Measurements from ENCODE around the gene CYTH3. TPM values are rescaled to one million over a fixed set of nuclear protein-coding genes. Genes with fewer than 3 reads are reported as not detected.
"Not testable (repeated sequence)": the region's sequence is repeated elsewhere in the genome, so short reads cannot be mapped to it uniquely, and the experiment has no call there.

CYTH3 gene
- total RNA-seq, 1 experiment from 2014 or later, result 15.1 TPM

DNA sequence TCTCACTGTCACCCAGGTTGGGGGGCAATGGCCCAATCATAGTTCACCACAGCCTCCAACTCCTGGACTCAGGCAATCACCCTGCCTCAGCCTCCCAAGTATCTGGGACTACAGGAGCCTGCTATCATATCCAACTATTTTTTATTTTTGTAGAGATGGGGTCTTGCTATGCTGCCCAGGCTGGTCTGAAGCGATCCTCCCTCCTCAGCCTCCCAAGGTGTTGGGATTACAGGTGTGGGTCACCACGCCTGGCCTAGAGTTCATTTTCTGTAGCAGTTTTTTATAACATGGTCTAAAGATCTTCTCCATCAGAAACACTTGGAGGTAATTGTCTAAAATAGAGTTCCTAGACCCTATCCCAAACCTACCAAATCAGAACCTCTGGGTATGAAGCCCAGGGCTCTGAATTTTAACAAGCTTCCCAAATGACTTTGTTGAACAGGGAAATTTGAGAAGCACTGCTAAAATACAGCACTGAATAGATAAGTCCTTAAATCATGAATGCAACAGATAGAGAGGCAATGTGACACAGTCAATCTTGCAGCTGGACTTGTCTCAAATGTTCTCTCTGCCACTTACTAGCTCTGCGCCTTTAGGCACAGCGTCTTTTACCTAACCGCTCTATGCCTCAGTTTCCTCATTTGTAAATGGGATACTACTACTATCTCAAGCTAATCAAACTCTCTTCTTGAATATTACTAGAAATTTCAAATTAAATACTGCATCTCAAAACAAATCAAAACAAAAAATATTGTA is 63.7 kb downstream of the CYTH3 start:
- in situ Hi-C loops (cut with HindIII; ENCODE audit: low sequenced_read_pairs), result no loop called here
- no peak for DNase-seq (ENCODE audit: low spot score)

DNA sequence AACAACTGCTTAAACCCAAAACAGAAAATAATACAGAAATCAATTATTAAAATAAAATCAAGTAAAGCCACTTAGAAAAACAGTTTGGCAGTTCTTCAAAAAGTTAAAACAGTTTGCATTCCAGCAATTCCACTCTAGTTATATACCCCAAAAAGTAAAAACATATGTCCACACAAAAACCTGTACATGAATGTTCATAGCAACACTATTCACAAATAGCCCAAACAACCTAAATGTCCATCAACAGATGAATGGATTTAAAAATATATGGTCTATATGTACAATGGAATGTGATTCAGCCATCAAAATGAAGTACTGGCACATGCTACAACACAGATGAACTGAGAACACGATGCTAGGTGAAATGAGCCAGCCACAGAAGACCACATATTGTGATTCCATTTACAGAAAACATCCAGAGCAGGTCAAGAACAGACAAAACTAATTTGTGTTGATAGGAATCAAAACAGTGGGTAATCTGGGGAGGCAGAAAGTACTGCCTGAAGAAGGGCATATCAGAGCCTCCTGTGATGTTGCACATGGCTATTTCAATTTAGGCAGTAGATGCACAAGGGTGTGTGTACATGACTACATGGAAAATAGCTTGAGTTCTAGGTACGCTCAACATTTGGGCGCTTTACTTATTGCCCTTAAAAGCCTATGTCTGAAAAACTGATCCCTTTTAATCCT is 66.3 kb downstream of the CYTH3 start:
- in situ Hi-C loops (cut with HindIII; ENCODE audit: low sequenced_read_pairs), result no loop called here
- peak; percentile 24 for DNase-seq (ENCODE audit: low spot score)

DNA sequence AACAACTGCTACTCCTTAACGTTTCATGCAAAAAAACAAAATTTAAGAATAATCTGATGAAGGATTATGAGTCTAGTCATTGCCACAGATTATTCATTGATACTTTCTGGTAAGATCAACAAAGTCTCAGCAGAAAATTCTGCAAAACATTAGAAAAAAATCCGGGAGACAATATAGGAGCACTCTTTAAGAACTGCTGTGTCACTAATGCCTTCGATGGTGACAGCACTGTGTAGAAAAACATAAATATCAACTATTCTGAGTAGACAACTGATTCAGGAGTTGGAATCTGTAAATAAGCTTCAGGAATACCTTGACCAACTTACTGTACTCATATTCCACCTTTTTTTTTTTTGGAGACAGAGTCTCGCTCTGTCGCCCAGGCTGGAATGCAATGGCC is 69.0 kb downstream of the CYTH3 start:
- in situ Hi-C loops (cut with HindIII; ENCODE audit: low sequenced_read_pairs), result no loop called here
- no peak for DNase-seq (ENCODE audit: low spot score)

DNA sequence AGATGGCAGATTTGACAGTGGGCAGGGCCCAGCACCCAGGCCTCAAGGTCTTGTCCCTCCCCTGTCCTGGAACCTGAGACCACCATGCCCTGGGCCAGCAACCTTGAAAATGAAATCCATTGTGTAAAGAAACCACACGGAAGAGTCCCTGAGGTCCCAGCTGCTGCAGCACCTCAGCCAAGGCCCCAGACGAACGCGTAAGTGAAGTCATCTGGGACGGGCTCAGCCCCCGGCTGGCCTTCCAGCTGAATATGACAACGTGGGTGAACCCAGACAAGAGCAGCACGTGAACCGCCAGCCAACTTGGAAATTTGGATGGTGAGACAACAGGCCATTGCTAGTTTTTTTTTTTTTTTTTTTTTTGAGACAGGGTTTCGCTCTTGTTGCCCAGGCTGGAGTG is 70.3 kb downstream of the CYTH3 start:
- DNase-seq (ENCODE audit: low spot score), result no peak
- in situ Hi-C loops (cut with HindIII; ENCODE audit: low sequenced_read_pairs), result no loop called here

DNA sequence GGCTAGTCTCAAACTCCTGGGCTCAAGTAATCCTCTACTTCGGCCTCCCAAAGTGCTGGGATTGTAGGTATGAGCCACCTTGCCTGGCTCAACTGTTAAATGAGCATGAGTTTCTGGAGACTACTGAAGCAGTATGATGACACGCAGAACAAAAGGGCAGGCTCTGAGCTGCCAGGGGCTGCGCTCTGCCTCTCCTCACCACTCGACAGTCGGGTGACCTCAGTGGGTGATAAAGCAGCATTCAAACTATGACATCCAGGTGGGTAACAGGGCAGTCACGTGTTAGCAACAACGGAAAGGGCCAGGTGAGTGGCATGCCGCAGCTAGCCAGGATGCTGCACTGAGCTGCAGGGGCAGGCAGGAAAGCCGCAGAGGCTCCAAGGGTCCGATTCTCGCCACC is 71.5 kb downstream of the CYTH3 start:
- no peak for DNase-seq (ENCODE audit: low spot score)
- in situ Hi-C loops (cut with HindIII; ENCODE audit: low sequenced_read_pairs), result no loop called here

DNA sequence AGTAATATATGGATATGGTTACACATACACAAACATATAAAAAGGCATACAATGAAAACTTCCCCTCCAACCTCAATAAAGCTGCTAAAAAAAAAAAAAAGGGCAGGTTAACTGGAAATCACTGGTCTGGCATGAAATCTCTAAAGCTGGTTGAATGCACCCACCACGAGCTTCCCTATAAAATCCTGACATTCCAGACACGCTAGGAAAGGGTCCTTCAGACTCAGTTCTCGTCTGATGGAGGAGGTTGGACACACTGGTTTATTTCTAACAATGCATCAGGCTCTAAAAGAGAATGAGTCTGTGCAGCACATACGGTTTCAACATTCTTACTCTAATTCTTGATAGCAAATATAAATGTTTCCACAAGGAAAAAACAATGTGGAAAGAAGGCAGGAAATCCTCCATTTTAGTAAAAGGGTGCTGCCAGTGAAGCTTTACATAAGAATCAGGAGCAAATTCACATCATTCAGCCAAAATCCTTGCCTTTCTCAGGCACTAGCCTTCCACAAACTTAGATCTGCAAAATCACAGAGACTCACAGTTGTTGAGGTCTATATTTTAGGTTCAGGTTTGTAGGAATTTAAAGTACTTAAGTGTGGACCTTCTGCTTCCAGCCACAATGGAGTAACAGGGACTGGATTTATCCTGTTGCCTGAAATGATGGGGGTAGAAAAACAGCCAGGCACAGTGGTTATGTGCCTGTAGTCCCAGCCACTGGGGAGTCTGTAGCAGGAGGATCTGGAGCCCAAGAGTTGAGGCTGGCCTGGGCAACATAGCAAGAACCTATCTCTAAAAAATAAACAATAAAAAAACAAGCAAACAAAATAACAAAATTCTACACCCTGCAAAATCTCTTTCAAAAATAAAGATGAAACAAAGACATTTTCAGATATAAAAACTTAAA is 73.5 kb downstream of the CYTH3 start:
- in situ Hi-C loops (cut with HindIII; ENCODE audit: low sequenced_read_pairs), result no loop called here
- DNase-seq (ENCODE audit: low spot score), result no peak

DNA sequence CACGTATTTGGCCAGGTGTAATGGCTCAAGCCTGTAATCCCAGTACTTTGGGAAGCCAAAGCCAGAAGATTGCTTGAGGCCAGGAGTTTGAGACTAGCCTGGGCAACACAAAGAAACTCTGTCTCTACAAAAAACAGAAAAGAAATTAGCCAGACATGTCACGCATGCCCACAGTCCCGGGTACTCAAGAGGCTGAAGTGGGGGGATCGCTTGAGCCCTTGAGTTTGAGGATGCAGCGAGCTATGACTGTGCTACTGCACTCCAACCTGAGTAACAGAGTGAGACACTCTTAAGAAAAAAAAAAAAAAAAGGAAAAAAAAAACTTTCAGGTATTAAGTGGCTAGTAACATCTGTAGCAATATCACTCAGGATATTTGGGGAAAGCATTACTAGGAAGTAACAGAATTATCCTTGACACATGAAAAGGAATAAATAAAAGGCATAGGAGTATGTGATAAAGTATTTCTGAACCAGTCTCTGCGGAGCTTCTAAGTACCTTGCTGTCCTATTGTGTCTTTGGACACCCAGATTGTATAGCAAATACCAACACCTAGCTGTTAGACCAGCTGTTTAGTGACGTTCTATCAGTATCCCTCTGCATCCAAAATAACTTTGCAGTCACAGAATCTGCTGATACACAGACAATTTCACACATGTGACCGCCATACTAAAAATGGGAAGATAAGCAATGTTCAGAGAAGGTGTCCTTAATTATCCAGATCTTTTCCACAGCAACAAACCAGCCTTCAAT is 74.4 kb downstream of the CYTH3 start:
- in situ Hi-C loops (cut with HindIII; ENCODE audit: low sequenced_read_pairs), result no loop called here
- no peak for DNase-seq (ENCODE audit: low spot score)

DNA sequence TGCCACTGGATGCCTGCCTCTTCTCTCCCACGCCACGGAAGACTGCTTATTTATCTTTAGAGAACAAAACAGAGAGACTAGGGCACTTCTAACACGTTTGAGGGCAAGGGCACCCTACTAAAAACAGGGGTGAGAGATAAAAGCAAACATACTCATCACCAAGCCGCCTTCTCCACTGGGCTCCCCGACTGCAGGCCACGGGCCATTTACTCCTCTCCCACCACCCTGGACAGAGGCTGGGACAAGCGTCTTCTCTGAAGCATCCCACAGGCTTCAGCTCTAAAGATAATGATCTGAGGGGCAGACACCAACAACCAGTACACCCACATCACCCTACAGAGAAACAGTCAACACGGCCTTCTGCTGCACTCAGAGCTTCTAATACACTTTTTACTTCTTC is 78.7 kb downstream of the CYTH3 start:
- in situ Hi-C loops (cut with HindIII; ENCODE audit: low sequenced_read_pairs), result no loop called here
- DNase-seq (ENCODE audit: low spot score), result no peak

DNA sequence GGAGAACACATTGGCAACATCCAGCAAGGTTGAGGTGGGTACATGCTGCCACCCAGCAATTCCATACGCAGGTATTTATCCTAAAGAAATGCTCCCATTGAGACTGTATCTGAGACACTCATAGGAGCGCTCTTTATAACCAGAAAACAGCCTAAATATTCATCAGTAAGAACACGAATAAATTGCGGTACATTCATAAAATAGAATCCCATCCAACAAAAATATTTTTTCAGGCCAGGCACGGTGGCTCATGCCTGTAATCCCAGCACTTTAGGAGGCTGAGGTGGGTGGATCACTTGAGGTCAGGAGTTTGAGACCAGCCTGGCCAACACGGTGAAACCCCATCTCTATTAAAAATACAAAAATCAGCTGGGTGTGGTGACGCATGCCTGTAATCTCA is 81.9 kb downstream of the CYTH3 start:
- in situ Hi-C loops (cut with HindIII; ENCODE audit: low sequenced_read_pairs), result not testable (repeated sequence)

DNA sequence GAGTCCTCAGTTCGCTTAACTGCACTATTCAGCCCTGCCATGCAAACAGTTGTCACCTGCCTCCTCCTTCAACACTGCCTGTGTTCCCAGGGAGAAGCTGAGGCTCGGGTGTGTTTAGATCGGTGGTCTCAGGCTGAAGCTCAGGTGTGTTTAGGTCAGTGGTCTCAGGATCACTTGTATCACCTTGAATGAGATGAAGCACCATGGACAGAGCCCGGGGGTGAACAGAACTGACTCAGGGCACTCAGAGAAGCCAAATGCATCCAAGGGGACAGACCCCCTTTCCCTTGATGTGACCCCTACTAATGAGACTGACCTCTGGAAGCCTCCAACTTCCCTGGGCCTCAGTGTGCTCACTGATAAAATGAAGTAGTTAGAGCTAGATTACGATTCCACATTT is 84.0 kb downstream of the CYTH3 start:
- in situ Hi-C loops (cut with HindIII; ENCODE audit: low sequenced_read_pairs), result loop anchor here (10.0 kb wide), 1 partner anchor 164 kb away; no protein-coding TSS in a partner anchor
- no peak for DNase-seq (ENCODE audit: low spot score)

More for the DNA sequence above, 81.9 kb downstream of the CYTH3 start:
- DNase-seq (ENCODE audit: low spot score), result not testable (repeated sequence)

DNA sequence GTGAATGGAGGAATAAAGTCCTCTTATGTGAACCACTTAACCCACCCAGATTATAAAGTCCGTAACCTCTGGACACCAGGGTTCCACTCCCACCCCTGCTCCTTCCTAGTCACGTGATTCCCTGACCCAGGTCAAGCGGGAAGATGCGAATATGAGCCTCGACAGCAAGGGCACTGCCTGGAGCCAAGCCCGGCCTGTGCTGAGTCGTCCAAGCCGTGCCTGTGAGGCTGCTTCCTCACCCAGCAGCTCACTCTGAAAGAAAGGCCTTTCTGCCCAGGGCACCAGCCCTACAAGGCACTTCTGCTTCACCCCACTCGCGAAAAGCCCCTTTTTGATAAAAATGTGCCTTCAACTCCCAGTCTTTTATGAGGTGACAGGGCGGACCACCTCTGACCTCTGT is 85.8 kb downstream of the CYTH3 start:
- in situ Hi-C loops (cut with HindIII; ENCODE audit: low sequenced_read_pairs), result loop anchor here (10.0 kb wide), 1 partner anchor 162 kb away; no protein-coding TSS in a partner anchor
- no peak for DNase-seq (ENCODE audit: low spot score)

DNA sequence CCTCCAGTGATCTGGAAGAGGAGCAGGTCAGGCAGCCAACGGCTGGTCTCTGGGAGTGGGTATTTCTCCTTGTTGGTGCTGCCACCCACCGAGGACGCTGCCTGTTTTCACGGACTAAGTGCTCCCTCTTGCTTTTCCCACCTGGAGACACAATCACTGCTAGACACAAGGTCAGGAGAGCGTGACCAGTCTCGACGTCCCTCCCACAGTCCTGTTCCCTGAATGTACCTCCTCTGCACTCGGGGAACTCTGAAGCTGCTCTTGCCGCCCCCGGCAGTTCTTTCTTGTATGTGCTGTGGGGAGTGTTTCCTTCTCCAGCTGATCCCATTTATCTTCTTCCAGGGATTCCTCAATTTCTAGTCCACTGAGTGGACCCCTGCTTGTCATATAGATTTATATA is 89.4 kb downstream of the CYTH3 start:
- in situ Hi-C loops (cut with HindIII; ENCODE audit: low sequenced_read_pairs), result loop anchor here (10.0 kb wide), 1 partner anchor 158 kb away; no protein-coding TSS in a partner anchor

DNA sequence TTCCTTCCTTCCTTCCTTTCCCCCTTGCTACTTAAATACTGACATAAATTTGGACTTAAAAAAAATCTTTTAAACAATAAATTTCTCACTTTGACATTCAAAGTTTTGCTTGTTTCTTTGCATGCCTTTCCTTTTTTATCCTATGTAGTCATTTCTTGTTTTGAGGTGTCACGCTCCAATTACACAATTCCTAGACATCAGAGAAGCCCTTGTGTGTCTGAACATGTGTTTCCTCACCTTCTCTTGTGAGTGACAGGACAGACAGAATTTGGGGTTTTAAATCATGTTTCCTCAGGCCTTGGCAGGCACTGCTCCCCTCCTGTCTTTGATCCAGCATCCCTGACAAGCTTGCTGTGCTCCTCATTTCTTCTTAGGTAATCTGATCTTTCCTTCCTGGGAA is 91.3 kb downstream of the CYTH3 start:
- in situ Hi-C loops (cut with HindIII; ENCODE audit: low sequenced_read_pairs), result loop anchor here (10.0 kb wide), 1 partner anchor 156 kb away; no protein-coding TSS in a partner anchor
- no peak for DNase-seq (ENCODE audit: low spot score)

More for the DNA sequence above, 89.4 kb downstream of the CYTH3 start:
- DNase-seq (ENCODE audit: low spot score), result no peak

DNA sequence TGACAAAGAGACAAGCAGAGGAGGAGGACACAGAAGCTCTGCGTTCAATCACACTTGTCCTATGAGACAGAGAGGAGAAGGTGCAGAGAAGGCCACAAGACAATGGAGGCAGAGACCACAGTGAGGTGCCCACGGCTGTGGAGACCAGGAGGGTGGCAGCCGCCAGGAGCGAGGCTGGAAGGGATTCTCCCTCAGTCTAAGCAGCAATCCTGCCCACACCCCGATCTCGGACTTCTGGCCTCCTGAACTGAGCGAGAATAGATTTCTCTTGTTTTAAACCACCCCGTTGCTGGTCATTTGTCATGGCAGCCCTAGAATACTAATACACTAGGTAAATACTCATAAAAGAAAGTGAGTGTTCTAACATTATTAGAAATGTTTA is 92.1 kb downstream of the CYTH3 start:
- DNase-seq (ENCODE audit: low spot score), result no peak
- in situ Hi-C loops (cut with HindIII; ENCODE audit: low sequenced_read_pairs), result loop anchor here (10.0 kb wide), 1 partner anchor 156 kb away; no protein-coding TSS in a partner anchor

DNA sequence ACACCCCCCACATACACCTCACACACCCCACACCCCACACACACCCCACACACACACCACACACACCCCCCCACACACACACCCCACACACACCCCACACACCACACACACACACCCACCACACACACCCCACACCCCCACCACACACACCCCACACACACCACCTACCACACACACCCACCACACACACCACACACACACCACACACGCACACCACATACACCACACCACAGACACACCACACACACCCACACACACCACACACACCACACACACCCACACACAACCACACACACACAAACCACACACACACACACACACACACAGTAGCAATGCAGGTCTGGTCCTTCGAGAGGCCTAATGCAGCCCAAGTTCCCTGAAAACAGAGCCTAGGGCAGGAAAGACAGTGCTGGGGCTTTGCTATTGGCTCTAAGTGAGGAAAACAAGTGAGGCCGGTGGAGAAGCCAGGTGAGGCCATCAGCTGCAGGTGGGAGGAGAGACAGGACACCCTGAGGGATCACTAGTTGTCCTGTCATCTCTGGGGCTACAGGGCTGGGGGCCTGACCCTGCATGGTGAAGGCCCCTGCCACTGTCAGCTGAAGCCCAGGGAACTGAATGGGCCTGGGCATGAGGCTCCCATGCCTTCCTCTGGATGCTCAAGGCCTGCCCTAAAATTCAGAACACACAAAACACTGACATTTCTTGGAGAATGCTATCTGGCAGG is 92.6 kb downstream of the CYTH3 start:
- DNase-seq (ENCODE audit: low spot score), result no peak
- in situ Hi-C loops (cut with HindIII; ENCODE audit: low sequenced_read_pairs), result loop anchor here (10.0 kb wide), 1 partner anchor 155 kb away; no protein-coding TSS in a partner anchor

DNA sequence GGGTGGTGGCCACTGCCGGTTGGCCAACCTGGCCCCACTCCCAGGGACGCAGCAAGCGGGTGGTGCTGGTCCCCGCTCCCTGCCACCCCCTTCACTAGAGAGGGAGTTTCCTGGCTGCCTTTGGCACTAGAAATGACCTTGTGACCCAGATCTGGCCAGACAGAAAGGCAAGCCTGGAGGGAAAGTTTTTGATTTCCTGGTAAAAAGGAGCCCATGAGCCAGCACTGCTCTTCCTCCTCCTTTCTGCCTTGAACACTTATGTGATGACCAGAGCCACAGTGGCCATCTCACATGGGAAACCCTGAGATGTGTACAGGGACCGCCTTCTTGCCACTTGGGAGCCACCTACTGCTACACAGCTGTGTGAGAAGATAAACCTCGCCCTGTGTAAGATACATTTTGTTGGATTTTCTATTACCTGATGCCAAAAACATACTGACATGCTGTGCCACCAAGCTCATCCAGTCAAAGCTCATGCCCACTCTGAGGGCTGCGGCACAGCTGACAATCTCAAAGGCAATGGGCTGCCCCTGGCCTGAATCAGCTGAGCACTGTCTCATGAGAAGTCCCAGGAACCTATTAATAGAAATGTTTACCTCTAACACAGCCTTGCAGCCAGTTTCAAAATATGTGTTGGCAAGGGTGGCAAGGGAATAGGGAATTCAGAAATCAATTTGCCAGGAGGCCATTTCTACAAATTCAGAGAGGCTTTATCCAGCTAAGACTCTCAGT is 94.0 kb downstream of the CYTH3 start:
- DNase-seq (ENCODE audit: low spot score), result no peak
- in situ Hi-C loops (cut with HindIII; ENCODE audit: low sequenced_read_pairs), result no loop called here

DNA sequence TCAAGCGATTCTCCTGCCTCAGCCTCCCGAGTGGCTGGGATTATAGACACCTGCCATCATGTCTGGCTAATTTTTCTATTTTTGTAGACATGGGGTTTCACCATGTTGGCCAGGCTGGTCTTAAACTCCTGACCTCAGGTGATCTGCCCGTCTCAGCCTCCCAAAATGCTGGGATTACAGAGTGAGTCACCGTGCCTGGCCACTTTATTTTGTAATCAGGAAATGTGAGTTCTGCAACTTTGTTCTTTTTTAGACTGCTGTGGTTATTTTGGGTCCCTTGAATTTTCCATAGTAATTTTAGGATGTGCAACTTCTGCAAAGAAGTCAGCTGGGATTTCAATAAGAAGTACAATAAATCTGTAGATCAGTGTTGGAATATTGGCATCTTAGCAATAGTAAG is 96.8 kb downstream of the CYTH3 start:
- DNase-seq (ENCODE audit: low spot score), result no peak
- in situ Hi-C loops (cut with HindIII; ENCODE audit: low sequenced_read_pairs), result no loop called here

DNA sequence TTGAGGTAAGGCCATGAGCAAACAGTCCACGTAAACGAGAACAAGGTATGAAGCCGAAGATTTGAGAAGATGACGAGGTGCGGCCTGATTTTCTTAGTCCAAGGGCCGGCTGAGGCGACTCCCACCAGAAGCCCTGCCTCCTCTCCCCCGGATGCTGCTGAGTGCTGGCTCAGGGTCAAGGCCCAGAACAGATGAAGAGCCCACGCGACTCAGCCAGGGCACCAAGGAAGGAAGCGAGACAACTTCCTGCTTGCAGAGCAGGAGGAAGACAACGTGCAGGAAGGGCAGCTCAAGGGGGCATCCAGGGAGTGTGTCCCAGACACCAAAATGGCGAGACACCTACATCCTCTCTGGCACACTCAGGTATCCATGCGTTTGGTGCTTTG is 99.5 kb downstream of the CYTH3 start:
- in situ Hi-C loops (cut with HindIII; ENCODE audit: low sequenced_read_pairs), result no loop called here
- DNase-seq (ENCODE audit: low spot score), result no peak
